Activated naive CD4-positive, alpha-beta T cell (primary cell): ENCODE results near the gene ARHGAP5.

ENCODE experiments used
- DNase-seq, 4 experiments: peaks; one replicate each; lab custom pipeline; 2025; lab: John Stamatoyannopoulos, UW

ARHGAP5 gene

GRCh38 chr14:32077081-32078022, at the start of gene ARHGAP5:
ARHGAP5 (plus strand) TSS chr14:32077304; CDS start chr14:32090670, 13,366 bp downstream.
- DNase-seq: peak in 3 of 4 experiments; percentile 51 to 77 (median 68)

- DNase-seq: no peak
Observed at GRCh38 chr14:32028599-32028998, 48.5 kb upstream of the ARHGAP5 start.

- DNase-seq: no peak
Observed at GRCh38 chr14:32033543-32033942, 43.6 kb upstream of the ARHGAP5 start.

- no peak for DNase-seq
Observed at GRCh38 chr14:32038876-32039275, 38.2 kb upstream of the ARHGAP5 start.

- no peak for DNase-seq
Observed at GRCh38 chr14:32039401-32040030, 37.6 kb upstream of the ARHGAP5 start.

- no peak for DNase-seq
Observed at GRCh38 chr14:32043624-32044023, 33.5 kb upstream of the ARHGAP5 start.

GRCh38 chr14:32044454-32044853, 32.6 kb upstream of the ARHGAP5 start:
- DNase-seq: no peak

GRCh38 chr14:32047791-32048190, 29.3 kb upstream of the ARHGAP5 start:
- DNase-seq: no peak

- DNase-seq: no peak
Observed at GRCh38 chr14:32049361-32050088, 27.6 kb upstream of the ARHGAP5 start.

- DNase-seq: no peak
Observed at GRCh38 chr14:32050878-32051277, 26.2 kb upstream of the ARHGAP5 start.

GRCh38 chr14:32054536-32054935, 22.6 kb upstream of the ARHGAP5 start:
- no peak for DNase-seq

- no peak for DNase-seq
Observed at GRCh38 chr14:32055175-32055574, 21.9 kb upstream of the ARHGAP5 start.

GRCh38 chr14:32059702-32060101, 17.4 kb upstream of the ARHGAP5 start:
- no peak for DNase-seq

- no peak for DNase-seq
Observed at GRCh38 chr14:32064931-32065330, 12.2 kb upstream of the ARHGAP5 start.

GRCh38 chr14:32068708-32069107, 8.4 kb upstream of the ARHGAP5 start:
- DNase-seq: no peak

- DNase-seq: no peak
Observed at GRCh38 chr14:32070282-32070681, 6.8 kb upstream of the ARHGAP5 start.

- no peak for DNase-seq
Observed at GRCh38 chr14:32072676-32073075, 4.4 kb upstream of the ARHGAP5 start.

- DNase-seq: no peak
Observed at GRCh38 chr14:32073537-32074189, 3.4 kb upstream of the ARHGAP5 start.

- DNase-seq: no peak
Observed at GRCh38 chr14:32074887-32075572, 2.1 kb upstream of the ARHGAP5 start.

GRCh38 chr14:32075672-32076277, 1.3 kb upstream of the ARHGAP5 start:
- DNase-seq: peak in 1 of 4 experiments; percentile 11
